ENCODE data around the gene MEIS2.

MEIS2 gene

DNA sequence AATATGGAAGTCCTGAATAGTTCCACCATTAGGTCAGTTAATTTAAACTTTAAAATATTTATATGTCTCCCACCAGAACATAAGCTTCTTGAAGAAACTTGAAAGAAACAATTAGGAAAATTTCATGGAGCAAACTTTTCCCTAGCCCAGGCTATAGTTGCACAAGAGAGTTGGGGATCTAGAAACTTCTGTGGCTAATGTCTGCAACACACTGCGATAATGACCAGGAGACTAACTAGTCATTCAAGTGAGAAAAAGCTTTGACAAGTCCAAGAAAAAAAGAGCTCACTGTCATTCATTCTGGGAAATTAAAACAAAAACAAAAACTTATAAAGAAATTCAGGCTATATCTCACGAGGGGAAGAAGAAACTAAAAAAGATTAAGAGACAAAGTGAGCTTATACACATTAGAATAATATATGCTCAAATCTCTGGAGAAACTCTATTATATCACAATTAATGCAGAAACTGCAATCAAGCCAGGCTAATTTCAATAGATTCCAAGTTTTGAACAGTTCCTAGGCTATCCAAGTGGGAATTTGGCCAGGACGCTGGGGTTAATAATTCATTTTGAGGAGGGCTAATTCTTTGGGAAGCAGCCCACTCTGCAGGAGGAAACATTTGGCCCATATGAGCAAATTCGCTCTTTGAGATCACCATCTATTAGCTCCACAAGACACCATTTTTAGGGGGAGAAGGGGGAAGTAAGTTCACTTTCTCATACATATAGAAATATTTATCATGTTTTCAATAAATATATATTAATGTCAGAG is 134.6 kb downstream of the MEIS2 start:
- DNase-seq (ENCODE audit: low read depth, low spot score): no peak

DNA sequence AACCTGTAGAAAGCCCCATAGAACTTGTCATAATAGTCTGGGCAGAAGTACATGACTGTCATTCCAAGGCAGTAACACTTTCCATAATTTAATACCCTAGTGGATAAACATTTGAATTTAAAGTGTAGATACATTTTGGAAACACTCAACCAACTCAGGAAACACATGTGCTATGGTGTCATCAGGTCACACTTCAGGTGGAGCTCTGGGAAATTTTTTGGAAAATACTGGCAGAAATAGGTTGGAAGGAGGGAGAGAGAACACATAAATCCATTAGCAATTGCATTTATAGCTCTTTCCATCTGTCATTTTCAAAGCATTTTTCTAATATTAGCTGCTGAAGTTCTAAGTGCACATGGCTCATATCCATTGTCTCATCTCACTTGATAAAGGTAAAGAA is 135.7 kb downstream of the MEIS2 start:
- DNase-seq (ENCODE audit: low read depth, low spot score): no peak

DNA sequence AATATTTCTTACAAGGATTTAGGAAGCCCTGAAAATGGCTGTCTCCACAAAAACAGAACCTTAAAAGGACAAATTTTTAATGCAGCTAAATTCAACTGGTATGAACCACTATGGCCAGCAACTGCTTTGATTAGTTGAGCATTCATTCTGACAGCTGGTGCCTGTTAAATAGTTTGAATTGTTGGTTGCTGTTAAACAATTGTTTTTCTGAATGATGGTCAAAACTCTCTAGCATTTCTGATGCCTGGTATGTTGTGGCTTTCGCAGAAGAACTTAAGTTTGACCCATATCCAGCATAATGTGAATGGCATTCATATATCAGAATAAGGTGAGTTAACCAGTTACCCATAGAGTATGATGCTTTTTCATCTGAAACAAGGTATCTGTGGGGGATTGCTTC is 138.4 kb downstream of the MEIS2 start:
- DNase-seq (ENCODE audit: low read depth, low spot score): no peak

DNA sequence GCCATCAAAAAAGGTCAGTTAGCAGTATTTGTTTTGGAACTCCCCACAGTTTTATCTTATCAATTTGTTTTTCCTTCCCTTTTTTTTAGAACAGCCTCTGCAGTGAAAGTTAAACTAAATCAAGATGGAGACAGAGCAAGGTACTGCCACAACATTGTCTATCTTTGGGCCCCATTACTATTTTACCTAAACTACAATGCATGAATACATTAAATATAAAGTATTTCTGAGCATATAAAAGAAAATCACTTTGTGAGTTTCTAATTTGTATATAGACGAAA is 139.5 kb downstream of the MEIS2 start:
- DNase-seq (ENCODE audit: low read depth, low spot score): no peak

DNA sequence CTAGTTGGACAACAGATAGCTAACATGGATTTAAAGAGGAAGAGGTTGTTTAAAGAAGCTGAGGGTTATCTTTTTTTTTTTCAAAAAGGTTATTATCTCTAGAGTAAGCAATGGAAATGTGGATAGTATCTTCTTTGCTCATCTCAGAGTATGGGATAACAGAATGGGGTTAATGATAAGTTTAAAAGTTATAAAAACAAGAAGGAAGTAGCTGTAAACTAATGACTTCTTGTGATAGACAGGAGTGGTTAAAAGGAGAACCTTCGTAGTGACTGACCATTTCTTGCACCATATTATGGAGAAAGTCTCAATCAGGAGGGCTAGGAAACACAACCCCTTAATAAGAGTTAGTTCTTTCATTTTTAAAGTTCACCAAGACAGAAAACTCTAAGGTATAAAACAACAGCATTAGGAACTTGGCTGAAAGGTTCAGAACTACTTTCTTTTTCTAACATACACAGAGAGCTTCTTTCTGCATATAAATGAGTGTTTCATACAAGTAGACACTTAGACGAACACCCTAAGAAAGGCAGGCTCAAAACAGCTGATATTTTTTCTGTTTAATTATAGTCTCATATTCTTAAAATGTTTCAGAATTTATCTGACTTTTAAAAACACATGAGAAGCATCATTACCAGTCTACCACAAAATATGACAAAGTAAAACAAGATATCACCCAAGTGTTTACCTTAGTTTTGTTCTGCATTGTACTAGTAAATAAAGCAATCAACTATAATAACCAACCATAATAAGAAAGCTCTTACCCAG is 140.0 kb downstream of the MEIS2 start:
- DNase-seq (ENCODE audit: low read depth, low spot score): no peak

DNA sequence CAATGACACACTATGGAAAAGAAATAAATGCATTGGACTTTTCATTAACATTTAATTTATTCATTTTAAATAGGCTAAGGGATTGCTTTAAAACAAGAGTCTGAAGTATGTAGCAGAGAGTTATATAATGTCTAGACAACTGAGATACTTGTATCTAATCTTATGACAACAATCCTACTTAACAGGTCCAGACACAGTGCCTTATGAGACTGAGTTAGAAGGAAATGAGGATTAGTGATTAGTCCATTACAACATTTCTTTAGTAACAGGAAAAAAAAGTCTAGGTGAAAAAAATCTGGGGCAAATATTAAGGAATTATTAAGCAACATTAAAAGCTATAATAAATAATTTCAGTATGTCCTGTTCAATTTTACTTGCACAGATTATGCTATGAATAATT is 140.6 kb downstream of the MEIS2 start:
- DNase-seq (ENCODE audit: low read depth, low spot score): no peak

DNA sequence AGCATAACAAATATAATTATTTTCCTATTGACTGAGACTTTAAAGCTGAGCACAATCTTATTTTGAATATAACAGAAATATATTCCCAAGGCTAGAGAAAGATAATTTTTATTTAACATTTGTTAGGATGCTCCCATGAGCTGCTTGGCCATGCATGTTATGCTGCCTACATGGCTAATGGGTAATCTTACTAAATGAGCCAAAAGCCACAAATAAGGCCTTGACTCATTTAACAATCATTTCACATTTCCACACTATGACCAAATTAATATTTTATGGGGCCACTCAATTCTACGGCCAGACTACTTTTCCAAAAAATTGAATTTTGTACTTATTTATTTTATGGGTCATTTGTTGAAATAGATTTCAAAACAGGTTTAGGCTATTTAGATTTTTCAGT is 141.7 kb downstream of the MEIS2 start:
- no peak for DNase-seq (ENCODE audit: low read depth, low spot score)

DNA sequence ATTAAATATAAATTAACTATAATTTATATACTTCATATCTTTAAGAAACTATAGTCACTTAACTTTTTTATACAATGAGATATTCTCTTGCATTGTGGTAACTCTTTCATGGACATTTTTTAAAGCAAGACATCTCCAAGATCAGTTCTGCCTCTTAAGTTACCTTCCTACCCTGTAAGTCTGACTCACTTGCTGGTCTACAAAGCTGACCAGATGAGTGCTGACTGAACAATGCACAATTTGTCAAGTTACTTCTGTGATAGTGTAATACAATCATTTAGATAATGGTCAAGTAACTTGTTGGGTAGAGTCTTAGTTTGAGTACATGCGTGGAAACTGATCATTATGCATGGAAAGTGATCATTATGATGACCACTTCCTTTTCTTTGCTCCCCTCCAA is 145.9 kb downstream of the MEIS2 start:
- no peak for DNase-seq (ENCODE audit: low read depth, low spot score)

DNA sequence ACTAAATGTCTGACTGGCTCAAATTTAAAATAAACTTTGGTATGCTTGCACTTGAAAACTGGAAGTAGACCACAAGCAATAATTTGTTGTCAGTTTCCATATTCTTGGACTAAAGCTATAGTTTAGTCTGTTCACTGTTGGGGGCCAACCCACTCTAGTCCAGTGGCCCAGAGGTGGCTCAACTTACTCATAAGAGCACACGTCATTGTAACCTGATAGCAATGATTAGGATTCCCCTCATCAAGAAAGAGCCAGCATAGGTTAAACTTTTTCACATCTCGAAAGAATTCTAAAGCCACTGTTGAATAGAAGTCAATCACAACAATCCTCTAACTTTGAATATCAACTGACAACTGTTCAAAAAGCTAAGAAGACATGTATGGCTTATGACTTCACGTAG is 147.0 kb downstream of the MEIS2 start:
- DNase-seq (ENCODE audit: low read depth, low spot score): no peak

DNA sequence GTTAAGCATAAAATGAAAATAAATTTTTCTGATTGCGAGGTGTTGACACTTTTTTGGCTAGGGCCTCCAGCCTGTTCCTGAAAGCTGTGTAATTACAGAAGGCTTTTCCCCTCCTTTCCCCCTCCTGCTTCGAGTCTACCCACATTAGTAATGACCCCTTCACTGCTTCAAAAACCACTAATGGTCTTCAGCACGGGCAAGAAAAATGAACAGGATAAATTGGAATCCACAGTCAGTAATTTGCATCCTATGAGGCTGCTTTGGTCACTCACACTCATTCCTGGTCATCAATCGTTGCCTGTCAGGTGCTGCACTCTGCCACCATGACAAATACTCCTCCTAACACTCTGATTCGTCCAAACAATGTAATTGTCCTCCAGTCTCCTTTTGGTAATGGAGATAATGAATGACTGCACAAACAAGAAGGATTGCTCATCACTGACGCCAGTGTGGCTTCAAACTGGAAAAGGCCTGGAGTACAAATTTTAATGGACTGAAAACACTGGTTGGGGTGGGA is 148.6 kb downstream of the MEIS2 start:
- DNase-seq (ENCODE audit: low read depth, low spot score): no peak

DNA sequence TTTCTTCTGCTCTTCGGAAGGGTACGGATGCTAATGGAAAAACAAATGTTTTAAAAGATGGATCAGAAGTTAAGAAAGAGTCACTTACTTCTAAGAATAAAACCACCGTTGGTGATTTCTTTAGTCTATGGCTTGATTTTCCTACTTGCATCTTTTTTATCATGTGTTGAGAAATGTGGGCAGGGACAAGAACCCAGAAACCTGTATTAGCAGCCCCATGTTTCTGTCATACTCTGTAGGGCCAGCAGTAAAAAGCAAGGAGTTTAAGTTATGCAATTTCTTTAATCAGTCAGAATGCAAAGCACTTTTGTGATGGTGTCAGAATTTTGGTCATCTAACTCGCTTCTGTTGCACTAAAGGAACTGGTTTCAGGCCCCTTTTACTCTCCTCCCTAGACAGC is 150.0 kb downstream of the MEIS2 start:
- no peak for DNase-seq (ENCODE audit: low read depth, low spot score)

DNA sequence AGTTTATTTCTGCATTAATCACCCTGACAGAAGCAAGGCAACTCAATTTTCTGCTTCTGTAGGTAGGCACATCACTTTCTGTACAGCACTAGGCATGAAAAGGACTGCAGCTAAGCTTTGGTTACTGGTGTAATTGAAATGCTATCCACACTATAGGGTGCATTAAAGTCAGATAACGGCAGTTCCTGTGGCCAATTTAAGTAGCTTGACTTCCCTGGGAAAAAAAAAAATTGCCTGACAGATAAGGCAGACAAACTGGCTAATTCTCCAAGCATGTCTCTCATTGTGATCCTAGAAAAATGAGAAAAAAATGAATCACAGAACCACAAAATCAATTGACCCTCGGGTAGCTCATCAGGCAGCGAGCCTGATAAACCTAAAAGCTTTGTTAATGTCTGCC is 151.4 kb downstream of the MEIS2 start:
- no peak for DNase-seq (ENCODE audit: low read depth, low spot score)

DNA sequence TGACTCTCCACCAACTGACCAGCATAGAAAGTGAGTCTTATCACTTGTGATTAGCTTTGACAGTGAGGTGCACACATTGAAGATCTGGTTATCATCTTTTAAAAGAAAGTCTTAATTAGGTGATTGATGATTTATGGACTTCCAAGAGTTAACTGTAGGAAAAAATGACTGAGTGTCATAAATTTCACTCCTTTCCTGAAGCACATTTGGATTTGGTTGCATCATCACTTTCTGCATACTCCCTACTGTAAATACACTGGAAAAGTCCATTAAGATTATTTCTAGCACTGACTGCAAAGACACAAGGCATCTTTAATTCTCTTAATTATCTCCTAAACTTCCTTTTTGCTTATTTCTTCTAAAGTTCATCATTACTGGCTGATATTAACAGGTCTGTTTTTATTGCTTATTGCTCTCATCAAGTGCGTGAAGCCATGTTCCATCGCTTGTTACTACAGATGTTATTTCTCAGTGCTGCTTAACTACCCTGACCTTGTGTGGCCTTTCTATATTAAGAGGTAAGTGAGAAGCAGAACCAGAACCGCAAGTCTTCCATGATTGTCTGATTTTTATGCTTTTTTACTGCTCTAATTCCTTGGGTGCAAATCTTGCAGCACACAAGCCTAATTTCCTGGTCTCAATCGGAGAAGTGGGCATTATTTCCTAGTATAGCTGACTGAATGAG is 153.2 kb downstream of the MEIS2 start:
- no peak for DNase-seq (ENCODE audit: low read depth, low spot score)

DNA sequence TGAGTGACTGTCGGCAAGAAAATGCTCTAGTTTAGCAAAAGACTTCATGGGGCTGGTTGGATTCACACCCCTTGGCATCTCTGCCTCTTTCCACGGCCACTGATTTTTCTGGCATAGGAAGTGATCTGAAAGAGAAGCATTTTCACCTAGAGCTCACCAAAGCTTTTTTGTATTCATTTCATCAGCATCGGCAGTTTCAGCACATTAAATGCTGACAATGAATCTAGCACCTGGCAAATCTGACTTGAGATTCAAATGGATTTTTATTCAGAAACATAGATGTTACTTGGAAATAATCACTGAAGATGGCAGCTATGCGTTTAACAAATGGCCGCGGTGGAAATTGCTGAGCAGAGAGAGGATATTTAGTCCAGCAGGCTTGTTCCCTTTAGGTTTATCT is 155.9 kb downstream of the MEIS2 start:
- DNase-seq (ENCODE audit: low read depth, low spot score): no peak

DNA sequence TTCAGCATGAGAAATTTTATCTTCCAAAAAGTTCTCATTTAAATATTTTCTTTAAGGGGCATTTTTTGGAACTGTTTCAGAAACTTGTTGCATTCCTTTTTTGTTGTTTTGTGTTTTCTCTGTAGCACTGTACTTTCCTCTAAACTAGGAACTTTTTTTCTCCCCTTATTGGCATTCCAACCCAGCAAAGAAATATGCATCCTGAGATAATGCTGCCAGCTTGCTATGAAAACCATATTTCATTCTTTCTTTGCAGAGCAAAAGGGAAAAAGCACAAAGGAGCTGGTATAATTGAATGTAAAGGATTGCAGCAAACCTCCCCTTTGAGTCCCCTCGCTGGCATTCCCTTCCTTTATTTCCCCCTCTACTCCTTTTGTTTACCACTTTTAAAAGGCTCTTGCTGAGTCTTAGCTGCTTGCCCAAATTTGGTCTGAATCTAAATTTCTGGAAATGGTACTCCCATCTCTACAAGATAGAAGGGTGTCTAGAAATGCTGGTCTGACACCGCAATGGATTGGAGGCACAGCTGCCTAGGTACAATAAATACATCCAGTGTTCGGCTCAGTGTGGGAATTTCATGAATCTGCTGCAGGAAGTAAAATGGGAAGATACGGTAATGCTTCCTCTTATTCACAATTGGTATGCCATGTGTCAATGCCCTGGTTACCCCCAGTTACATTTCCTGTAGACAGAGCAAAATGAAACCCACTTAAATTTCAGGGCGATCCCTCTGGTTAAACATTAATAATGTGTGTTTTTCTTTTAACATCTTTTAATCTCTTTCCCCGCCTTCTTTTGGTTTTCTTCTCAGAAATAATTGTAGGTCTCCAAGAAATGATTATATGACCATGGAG is 156.6 kb downstream of the MEIS2 start:
- no peak for DNase-seq (ENCODE audit: low read depth, low spot score)

DNA sequence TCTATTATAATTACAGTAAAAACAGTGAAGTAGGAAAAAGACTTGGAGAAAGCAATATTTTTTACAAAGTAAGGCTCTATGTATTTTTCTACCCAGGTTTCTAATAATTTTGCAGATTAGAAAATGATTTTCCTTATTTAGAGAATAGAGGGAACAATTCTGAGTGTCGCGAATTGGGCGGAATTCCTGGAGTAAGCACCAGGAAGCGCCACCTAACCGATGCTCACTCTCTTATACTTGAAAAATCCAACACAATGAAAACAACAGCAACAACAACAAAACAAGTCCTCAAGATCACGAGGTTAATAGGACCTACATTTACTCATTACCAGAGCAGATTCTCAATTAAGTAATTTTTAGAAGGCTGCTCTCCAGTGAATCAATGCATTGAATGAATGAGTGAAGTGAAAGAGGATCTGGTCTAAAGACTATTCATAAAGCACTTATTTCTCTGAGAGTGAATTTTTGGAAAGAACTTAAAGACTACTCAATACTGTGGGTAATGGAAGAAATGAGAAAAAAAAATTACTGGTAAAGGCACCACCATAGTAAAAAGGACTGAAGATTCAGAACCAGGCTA is 158.0 kb downstream of the MEIS2 start:
- no peak for DNase-seq (ENCODE audit: low read depth, low spot score)

DNA sequence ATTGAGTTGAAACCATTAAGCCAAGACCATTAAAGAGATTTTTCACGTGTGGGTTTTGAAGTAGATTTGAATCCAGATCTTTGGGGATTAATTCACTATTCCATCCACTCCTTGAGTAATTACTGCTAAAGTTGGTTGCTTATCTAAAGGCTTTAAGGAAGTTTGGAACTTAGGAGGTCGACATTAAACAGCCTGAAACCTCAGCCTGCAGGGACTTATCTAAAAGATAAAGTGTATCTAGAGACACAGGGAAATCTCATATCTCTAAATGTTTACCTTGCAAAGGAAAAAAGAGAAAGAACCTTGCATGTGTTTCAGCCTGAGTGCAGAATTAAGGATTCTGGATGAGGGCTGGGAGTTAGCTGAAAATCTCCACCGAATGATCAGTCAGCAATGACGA is 158.6 kb downstream of the MEIS2 start:
- no peak for DNase-seq (ENCODE audit: low read depth, low spot score)

DNA sequence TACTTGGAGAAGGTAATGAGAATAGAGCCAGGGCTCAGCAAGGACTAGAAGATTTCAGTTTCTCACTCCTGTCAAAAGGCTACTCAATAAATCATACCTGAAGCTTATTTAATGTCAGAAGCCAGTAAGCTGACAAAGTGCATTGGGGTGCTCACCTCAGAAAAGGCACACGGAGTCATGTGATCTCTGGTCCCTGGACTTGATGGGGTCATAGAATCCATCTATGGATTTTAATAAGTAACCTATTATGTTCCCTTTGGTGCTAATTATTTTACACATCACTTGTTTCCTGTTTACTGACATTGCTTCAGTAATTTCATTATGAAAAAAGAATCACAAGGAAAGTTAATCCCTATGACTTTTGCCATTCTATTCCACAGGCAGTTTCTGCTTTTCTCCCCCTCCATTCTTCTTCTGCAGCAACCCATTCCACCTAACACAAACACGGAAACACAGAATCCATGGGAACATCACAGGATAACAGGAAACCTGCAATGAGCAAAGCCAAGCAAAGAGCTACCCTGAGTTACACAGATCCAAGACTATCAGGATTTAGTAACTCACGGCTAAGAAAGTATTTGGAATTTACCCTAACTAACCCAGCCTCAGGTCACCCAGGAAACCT is 159.6 kb downstream of the MEIS2 start:
- no peak for DNase-seq (ENCODE audit: low read depth, low spot score)

DNA sequence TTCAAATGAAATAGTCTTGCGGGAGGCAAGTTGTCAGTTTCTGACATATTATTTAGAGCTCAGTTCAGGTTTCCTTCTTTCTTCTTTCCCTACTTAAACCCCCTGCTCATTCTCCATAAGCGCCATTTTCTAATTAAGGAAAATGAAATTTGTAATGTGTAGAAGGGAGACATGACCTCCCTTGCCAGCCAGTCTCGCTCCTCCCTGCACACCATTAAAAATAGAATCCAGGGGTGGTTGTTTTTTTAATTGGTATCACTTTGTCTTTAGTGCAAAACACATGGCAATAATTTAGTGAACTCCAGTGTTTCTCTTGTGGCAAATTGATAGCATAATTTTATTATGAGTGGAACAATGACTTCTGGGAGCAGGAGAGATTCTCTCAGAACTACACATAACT is 160.1 kb downstream of the MEIS2 start:
- no peak for DNase-seq (ENCODE audit: low read depth, low spot score)

DNA sequence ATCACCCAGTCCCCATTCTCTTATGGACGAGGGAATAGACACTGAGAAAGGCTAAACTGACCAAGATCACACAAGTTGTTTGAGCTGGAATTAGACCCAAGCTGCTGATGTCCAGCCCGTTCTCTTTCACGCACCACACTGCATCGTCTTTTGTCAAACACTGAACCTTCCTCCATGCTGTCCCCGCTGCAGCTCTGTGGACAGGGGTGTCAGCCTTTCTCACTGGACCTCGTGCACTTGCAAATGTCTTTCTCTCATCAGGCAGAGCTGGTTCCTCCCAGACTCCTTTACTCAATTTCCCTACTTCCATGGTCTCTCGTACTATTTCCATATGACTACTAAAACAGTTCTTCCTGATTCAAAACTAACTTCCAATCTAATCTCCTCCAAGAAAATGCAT is 161.6 kb downstream of the MEIS2 start:
- no peak for DNase-seq (ENCODE audit: low read depth, low spot score)

DNA sequence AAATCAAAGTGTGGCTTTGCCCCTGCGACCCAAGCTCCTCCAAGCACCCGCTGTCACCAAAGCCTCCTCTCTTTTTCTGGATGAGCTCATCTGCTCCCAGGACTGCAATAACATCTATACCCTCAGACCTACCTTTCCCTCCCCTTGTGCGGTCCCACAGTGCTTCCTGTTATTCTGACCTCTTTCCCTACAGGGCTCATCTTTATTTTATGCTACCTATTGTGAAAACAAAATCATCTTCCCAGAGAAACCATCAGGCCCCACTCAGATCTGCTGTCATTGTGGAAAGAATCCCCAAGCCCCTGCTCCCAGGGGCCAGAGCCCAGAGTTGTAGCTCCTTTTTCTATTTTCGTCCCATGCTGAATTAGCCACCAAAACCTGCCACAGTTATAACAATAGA is 162.2 kb downstream of the MEIS2 start:
- no peak for DNase-seq (ENCODE audit: low read depth, low spot score)

All from smooth muscle cell of the brain vasculature (primary cell).